ENCODE measurements around the gene DPYD.

DPYD gene

DNA sequence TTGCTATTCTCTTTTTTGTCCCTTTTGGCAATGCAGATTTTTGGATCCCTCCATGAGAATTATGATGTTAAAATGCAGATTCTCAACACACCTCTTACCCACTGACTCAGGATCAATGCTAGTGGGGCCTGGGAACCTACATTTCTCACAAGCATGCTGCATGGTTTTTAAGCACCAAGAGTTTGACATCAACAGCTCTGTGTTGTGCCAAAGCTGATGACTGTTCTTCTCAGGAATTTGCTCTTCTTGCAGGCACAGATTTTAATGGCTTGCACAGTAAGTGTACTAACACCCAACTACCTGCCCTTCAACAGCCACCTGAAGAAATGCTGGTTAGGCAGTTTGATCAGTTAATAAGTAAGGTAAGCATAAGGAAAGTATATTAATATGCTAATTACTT is 730.5 kb downstream of the DPYD start:
- H3K27ac ChIP-seq = no peak overlapping the region
- TF ChIP-seq, protein P1, sequence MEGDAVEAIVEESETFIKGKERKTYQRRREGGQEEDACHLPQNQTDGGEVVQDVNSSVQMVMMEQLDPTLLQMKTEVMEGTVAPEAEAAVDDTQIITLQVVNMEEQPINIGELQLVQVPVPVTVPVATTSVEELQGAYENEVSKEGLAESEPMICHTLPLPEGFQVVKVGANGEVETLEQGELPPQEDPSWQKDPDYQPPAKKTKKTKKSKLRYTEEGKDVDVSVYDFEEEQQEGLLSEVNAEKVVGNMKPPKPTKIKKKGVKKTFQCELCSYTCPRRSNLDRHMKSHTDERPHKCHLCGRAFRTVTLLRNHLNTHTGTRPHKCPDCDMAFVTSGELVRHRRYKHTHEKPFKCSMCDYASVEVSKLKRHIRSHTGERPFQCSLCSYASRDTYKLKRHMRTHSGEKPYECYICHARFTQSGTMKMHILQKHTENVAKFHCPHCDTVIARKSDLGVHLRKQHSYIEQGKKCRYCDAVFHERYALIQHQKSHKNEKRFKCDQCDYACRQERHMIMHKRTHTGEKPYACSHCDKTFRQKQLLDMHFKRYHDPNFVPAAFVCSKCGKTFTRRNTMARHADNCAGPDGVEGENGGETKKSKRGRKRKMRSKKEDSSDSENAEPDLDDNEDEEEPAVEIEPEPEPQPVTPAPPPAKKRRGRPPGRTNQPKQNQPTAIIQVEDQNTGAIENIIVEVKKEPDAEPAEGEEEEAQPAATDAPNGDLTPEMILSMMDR (conservative IDR thresholded peaks at IDR 0.05) = no peak
- TF ChIP-seq ZFX (IDR thresholded peaks at IDR 0.05) = no peak

DNA sequence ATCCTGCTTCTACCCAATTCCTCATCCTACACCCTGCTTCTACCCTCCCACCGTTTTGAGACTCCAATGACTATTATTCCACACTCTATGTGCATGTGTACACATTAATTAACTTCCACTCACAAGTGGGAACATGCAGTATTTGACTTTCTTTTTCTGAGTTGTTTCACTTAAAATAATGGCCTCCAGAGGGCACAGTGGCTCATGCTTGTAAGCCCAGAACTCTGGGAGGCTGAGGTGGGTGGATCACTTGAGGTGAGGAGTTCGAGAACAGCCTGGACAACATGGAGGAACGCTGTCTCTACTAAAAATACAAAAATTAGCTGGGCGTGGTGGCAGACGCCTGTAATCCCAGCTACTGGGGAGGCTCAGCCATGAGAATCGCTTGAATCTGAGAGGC is 734.5 kb downstream of the DPYD start:
- TF ChIP-seq ZFX (IDR thresholded peaks at IDR 0.05) = no peak
- TF ChIP-seq, protein P1 (conservative IDR thresholded peaks at IDR 0.05) = peak; percentile 52
- H3K27ac ChIP-seq = no peak overlapping the region

DNA sequence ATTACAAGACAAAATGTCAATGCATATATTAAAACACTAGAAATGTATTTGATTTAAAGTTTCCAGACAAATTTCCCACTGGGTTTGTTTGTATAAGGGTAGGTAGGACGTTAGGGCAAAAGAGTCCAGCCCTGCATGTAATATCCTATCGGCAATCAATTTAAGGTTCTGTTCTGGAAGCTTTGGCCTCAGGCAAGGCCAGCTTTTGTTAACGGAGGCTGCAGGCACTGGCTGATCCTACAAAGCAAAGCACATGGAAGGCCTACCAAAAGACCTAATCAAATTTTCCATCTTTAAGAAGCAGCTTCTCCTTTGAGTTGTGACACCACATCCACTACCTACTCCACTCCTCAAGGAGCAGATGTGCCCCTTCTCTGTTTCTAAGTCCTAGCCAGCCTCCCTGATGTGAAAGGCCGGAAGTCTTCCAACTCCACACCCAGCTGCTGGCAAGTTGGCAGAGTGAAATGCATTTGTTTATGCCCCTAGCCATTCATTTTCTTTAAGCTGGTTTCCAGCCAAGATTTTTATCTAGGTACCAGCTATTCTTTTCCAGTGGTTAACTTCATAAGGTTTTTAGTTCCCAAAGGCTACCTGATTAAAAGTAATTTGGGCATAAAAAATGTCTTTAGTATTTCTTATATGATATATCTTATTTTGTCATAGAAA is 746.7 kb downstream of the DPYD start:
- no peak overlapping the region for H3K27ac ChIP-seq
- no peak for TF ChIP-seq ZFX (IDR thresholded peaks at IDR 0.05)
- TF ChIP-seq, protein P1 (conservative IDR thresholded peaks at IDR 0.05) = no peak

DNA sequence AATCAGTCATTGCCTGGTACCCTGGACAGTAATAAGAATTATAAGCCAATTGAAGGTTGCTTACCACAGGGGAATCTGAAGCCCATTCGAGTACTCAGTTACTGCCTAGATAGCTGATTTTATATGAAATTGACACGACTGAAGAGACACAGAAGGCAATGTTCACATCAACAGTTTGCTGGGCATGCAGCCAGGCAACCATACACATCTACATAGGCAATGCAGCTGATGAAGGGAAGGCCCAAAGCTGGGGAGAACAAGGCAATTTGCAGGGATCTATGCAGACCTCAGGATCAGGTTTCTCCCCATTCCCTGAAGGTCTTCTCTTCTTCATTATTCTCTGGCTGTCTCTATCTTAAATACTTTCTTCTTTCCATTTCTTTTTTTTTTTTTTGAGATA is 750.5 kb downstream of the DPYD start:
- TF ChIP-seq, protein P1 (conservative IDR thresholded peaks at IDR 0.05) = no peak
- peak overlapping the region; percentile 23; the same call in 1 of the 2 replicates for H3K27ac ChIP-seq

DNA sequence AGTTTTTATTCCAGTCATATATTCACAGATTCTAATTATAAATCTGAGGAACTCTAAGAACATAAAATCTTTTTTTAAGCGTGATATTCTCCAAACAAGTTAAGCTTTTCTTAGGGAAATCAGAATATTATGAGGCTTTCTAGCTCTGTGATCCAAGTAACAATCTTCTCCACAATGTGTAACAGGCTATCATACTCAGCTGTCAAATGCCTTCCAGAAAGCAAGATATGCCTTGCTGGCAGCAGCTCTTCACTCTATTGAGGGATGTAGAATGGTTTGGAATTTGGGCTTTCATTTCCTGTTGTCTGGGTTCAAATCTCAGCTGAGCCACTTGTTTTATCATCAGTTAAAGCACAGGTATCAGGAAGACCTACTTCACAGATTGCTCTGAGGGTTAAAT is 752.8 kb downstream of the DPYD start:
- H3K27ac ChIP-seq = no peak overlapping the region
- TF ChIP-seq, protein P1 (conservative IDR thresholded peaks at IDR 0.05) = no peak
- no peak for TF ChIP-seq ZFX (IDR thresholded peaks at IDR 0.05)

DNA sequence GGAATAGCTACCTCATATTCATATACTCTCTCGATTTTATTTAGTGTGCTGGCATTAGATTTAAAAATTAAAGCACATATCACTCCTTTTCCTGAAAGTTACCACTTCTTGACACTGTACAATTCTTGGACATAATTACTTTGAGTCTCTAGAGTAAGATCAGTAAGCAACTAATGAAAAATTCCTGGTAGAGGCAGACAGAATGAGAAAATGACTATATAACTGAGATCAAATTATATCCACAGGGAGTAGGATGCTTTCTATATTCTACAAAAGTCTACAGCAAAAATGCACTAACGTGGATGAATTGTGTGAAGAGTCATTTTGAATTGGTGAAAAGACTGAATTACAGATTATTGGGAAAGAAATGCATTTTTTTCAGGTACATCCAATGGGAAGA is 753.6 kb downstream of the DPYD start:
- TF ChIP-seq, protein P1 (conservative IDR thresholded peaks at IDR 0.05) = no peak
- TF ChIP-seq ZFX (IDR thresholded peaks at IDR 0.05) = no peak
- H3K27ac ChIP-seq = no peak overlapping the region

DNA sequence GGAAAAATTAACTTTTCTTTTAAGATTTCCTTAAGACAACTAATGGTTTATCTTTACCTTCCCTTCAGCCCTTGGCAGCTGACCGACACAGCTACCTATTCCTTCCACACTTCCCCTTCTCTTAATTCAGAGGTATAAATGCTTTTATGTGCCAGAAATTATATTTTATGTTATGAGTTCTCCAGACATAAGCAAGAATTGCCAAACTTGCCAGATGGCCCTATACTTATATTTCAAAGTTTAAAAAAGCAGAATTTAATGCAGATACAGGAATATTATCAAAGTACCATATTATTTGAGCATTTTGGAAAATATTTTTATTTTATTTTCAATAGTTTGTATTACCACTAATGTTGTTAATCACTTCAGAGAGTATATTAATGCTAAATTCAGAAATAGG is 754.2 kb downstream of the DPYD start:
- H3K27ac ChIP-seq = no peak overlapping the region
- TF ChIP-seq, protein P1 (conservative IDR thresholded peaks at IDR 0.05) = no peak
- TF ChIP-seq ZFX (IDR thresholded peaks at IDR 0.05) = no peak

All from C4-2B (cell line).